Activated CD4-positive, alpha-beta T cell treated with anti-CD3 and anti-CD28 coated beads, Interleukin-2, amount 50 U/mL, for 16 hours (primary cell): ENCODE results near the gene MAML2.
A peak's percentile ranks its signal among the peaks of the same experiment; 100 is the strongest.

Experiments
- DNase-seq: peaks from one replicate; pipeline ENCODE4 v3.0.0-alpha.2; 2020

The MAML2 gene

GRCh38 chr11:96265220-96265737 lies 77.7 kb downstream of the MAML2 start:
- no peak for DNase-seq

DNA sequence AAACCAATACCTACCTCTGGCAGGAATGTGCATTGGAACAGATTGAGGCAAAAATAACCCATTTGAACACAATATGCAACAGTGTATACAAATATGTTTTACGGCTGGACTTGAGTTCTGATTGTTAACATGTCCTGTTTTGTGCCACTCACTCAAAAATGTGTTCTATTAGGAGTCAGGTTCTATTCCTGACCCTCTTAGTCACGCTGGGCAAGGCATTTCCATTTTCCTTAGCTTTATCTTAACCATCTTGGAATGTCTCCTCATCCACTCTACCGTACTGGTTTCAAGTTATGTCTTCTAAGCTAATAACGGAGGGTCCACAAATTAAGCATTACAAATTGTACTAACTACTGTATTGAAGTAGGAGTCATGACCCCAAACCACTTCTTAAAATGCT lies 78.6 kb downstream of the MAML2 start:
- no peak for DNase-seq

DNA sequence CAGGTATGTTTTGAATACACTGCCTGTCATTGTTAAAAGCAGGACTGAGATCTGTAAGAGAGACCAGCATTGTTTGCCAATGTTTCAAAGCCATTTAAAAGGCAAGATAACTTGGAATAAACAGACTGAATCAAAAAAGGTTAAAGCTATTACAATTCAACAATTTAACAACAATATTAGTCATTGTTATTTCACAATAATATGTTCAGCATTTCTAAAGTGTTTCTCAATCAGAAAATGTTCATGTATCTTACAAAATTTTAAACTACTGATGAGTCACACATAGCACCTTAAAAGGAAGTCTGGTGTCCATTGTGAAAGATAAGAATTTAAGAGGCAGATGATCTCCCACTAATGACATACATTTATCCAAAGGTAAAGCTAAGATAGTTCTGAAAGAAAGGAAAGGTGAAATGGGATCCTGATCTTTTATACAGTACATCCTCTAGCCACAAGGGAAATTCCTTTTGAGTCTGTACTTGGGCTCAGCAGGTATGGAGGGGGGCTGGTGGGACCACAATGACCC lies 79.7 kb downstream of the MAML2 start:
- DNase-seq: peak; percentile 39

GRCh38 chr11:96260532-96260931 lies 82.5 kb downstream of the MAML2 start:
- no peak for DNase-seq

- DNase-seq: no peak
These were observed 82.9 kb downstream of the MAML2 start for GRCh38 chr11:96260067-96260511.

- peak; percentile 26 for DNase-seq
These were observed 83.7 kb downstream of the MAML2 start for GRCh38 chr11:96259134-96259830.

- DNase-seq: peak; percentile 64
These were observed 84.7 kb downstream of the MAML2 start for GRCh38 chr11:96257972-96258934.

DNA sequence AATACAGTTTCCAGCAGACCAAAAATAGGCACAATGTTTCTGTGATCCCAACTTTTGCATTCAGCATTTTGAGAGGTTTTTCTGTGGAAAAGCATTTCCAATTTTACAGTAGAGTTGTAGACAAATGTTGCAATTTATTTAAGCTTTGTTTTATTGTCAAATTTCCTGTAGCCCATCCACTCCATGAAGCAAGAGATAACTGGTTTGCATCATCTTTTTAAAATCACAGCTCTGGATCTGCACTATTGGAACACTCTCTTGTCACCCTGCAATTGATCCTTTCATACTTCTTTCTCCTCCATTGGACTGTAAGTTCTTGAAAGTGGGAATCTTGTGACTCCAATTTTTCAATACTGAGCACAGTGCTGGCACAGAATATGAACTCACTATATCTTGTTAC lies 86.0 kb downstream of the MAML2 start:
- DNase-seq: no peak

GRCh38 chr11:96256215-96257011 lies 86.6 kb downstream of the MAML2 start:
- DNase-seq: peak; percentile 57

DNA sequence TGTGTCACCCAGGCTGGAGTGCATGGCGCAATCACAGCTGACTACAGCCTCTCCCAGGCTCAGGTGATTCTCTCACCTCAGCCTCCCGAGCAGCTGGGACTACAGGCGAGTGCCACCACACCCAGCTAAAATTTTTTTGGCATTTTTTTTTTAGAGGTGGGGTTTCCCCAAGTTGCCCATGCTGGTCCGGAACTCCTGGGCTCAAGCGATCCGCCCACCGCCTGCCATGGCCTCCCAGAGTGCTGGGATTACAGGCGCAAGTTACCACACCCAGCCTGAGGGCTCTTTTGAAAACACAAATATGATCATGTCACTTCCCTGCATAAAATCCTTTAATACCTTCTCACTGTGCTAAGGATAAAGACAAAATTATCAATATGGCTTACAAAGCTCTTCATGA lies 88.1 kb downstream of the MAML2 start:
- DNase-seq: no peak

DNA sequence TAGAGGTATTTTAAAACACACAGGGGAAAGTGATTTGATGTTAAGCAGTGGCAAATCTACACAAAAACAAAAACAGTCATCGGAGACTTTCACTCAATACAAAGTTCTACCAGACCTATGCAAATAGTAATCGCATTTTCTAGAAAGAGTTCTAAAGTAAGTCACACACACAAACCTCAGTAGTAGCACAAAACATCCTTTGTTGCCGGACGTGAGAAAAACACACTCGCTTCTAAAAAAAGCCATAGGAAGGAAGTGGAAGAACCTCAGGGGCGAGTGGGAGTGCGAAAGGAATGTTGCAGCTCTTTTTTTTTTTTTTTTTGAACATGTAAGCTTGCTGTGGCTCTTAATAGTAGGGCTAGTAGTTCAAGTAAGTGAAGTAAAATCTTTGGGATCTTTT lies 88.9 kb downstream of the MAML2 start:
- DNase-seq: peak; percentile 43

DNA sequence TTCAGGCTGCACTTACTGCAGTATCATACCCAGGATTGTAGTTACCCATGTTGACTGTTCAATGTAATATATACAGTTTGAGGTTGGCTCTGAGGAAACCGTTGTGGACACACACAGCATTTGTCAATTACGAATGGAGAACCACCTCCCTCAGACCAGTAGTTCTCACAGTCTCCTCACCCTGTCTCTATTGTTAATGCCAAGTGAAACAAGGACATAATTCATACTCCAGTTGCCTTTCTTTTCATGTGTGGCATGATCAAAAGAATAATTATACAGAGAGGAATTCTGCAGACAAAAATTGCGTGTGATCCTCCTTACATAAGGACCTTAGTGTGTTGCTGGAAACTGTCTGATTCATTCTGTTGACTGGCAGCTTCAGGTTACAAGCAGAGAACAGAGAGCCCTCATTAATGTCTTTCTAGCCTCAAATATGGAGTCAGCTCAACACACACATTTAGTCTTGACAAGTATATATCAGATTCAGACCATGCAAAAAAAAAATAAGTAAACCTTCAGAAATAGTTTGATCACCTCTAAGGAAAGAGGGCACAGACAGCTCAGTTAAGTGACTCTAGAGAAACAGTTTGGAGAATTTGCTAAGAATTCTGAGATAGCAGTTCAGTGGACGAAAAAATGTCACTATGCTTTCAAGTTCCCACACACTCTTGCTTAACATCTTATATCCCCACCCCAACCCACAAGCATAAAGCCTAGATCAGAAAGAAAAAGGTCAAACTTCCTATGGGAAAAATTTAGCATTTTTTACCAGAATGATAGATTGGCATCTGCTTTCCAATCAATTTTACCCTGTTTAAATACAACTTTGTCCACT lies 96.1 kb downstream of the MAML2 start:
- peak; percentile 42 for DNase-seq

GRCh38 chr11:96242971-96243647 lies 99.9 kb downstream of the MAML2 start:
- DNase-seq: peak; percentile 90

DNA sequence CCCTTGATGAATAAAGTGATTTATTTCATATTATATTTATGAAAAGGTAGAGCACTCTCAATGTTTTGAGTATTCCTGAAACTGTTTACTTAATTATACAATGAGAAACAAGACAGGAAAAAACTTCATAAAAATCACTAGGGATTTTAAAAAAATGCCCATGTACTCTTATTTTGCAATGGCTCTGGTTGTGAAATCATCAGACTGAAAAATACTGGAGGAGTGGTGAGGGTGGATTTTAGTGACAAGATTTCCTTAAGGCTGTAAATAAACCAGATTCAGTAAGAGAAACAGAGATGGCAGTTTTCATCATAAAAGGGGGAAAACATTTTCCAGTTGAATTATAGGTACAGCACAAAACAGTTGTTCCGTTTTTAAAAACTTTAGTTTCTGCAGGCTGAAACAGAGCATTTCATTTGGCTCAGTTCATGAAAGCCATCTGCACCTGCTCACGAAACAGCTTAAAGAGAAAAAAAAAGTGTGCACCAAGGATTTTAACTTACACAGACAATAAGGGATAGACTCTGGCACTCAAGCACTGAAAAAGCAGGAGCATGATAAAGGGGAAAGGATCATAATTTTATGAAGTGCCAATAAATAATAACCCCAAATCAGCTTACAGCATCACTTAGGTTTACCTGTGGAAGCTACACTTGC lies 100.7 kb downstream of the MAML2 start:
- DNase-seq: no peak

DNA sequence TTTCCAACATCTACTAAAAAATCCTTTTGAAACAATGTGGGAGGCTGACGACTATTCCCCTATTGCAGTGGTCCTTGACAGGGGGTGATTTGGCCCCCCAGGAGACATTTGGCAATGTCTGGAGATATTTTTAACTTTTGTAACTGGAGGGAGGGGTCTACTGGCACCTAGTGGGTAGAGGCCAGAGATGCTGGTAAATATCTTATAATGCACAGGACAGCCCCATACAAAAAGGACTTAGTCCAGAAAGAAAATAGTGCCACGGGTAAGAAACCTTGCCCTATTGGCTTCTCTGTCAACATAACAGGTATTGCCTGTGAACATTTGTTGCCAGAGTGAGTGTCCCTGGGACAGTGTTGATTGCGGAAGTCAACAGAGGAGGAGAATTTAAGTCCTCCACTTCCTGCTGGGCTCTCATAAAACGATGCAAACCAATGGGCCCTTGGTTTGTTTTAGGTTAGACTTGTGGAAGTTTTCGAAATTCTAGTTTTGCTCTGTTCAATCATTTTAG lies 101.6 kb downstream of the MAML2 start:
- no peak for DNase-seq

DNA sequence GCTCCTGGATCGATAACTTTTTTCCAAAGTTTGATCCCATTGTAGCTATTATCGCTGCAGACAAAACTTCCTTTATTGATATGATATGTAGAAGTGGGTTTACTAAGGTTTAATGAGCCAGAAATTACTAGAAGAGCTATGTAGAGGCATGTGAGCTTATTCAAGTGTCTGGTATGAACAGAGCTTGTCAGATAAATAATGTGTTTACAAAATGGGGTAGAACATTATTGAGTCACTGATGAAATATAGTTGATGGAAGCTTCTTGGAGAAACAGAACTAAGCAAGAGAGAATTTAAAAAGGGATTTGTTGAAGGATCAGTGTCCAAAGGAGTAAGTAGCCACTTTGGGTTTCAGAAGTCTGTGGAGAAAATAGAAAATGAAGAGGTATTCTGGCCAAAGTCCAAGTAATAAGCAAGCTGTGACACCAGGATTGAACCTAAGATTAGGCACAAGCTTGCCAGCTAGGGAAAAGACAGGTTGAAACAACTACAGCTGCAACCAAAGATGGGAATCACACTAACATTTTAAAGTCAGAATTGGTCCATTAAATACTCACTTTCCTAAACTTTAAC lies 104.3 kb downstream of the MAML2 start:
- DNase-seq: no peak

- DNase-seq: no peak
These were observed 105.2 kb downstream of the MAML2 start for GRCh38 chr11:96237766-96238266.

- DNase-seq: peak; percentile 95
These were observed 107.2 kb downstream of the MAML2 start for GRCh38 chr11:96235751-96236150.

GRCh38 chr11:96234866-96235441 lies 108.0 kb downstream of the MAML2 start:
- DNase-seq: no peak
